IMR-90 (cell line): ENCODE data around the gene TMEM212. TPM values are rescaled to one million over a fixed set of nuclear protein-coding genes. Genes with fewer than 3 reads are reported as not detected.
A peak's percentile ranks its signal among the peaks of the same experiment; 100 is the strongest.

Experiments
- ATAC-seq: fragments of 200-7000 bp; cut with Tn5 transposase; 2 replicates; pipeline ENCODE4 v1.9.1; 2020; ENCODE audit warnings: low read depth, mild to moderate bottlenecking, moderate library complexity
- BruUV-seq: library from RNA; stranded (reverse); fragments of 400-500 nt; replicated peaks from 2 replicates; lab custom pipeline; 2021; lab: Mats Ljungman, UMichigan
- CTCF ChIA-PET: fragments of 300-600 bp; formaldehyde crosslinking; extraction: SDS; loops from one replicate; lab custom pipeline; 2021; ENCODE audit warnings: antibody characterized with exemption; lab: Yijun Ruan, JAX
- POLR2A ChIA-PET: fragments of 300-600 bp; sonication (Branson Sonifier 250); formaldehyde crosslinking; loops from one replicate; lab custom pipeline; 2022; ENCODE audit warnings: antibody characterized with exemption; ENCODE audit not compliant: unreplicated experiment; lab: Charles Lee
- DNase-seq: peaks from one replicate; pipeline ENCODE4 v3.0.0; 2013
- H2AFZ ChIP-seq: replicated peaks from 2 replicates; pipeline ENCODE3; 2013; ENCODE audit warnings: low read length, mild to moderate bottlenecking; ENCODE audit not compliant: poor library complexity
- H2AK5ac ChIP-seq: 2 replicates; pipeline ENCODE4 v1.6.1; 2013; ENCODE audit warnings: low read depth, low read length, inconsistent platforms
- H2AK9ac ChIP-seq: replicated peaks from 2 replicates; pipeline ENCODE3; 2013; ENCODE audit warnings: mild to moderate bottlenecking, low read depth, low read length, moderate library complexity; ENCODE audit not compliant: poor library complexity
- H2BK120ac ChIP-seq: 2 replicates; pipeline ENCODE4 v1.6.1; 2013; ENCODE audit warnings: low read depth, low read length, inconsistent platforms
- H2BK15ac ChIP-seq: 3 replicates; pipeline ENCODE4 v1.6.1; 2013; ENCODE audit warnings: low read depth, low read length, inconsistent platforms
- H2BK20ac ChIP-seq: 2 replicates; pipeline ENCODE4 v1.6.1; 2013; ENCODE audit warnings: low read depth, mild to moderate bottlenecking, inconsistent platforms, low read length, moderate library complexity
- H2BK5ac ChIP-seq: 2 replicates; pipeline ENCODE4 v1.6.1; 2013; ENCODE audit warnings: mild to moderate bottlenecking, low read depth, low read length, inconsistent platforms; ENCODE audit not compliant: poor library complexity, severe bottlenecking
- H3K14ac ChIP-seq: replicated peaks from 2 replicates; pipeline ENCODE4 v1.6.1; 2013; ENCODE audit warnings: low read depth, low read length, inconsistent platforms
- H3K18ac ChIP-seq: 2 replicates; pipeline ENCODE4 v1.6.1; 2013; ENCODE audit warnings: low read depth, low read length, control low read depth
- H3K23ac ChIP-seq: 2 replicates; pipeline ENCODE4 v1.6.1; 2013; ENCODE audit warnings: low read depth, low read length, inconsistent platforms
- H3K27ac ChIP-seq: 2 replicates; pipeline ENCODE4 v1.5.1; 2013; ENCODE audit warnings: mild to moderate bottlenecking, control low read depth, low read length; ENCODE audit not compliant: insufficient read depth
- H3K27me3 ChIP-seq: 2 replicates; pipeline ENCODE4 v1.6.1; 2013; ENCODE audit warnings: low read length; ENCODE audit not compliant: control insufficient read depth, insufficient read depth
- H3K36me3 ChIP-seq: 2 replicates; pipeline ENCODE4 v1.6.1; 2013; ENCODE audit warnings: low read length, mixed read lengths; ENCODE audit not compliant: control insufficient read depth, insufficient read depth
- H3K4ac ChIP-seq: 2 replicates; pipeline ENCODE4 v1.6.1; 2013; ENCODE audit warnings: low read depth, low read length, inconsistent platforms
- H3K4me1 ChIP-seq: 2 replicates; pipeline ENCODE4 v1.6.1; 2013; ENCODE audit warnings: low read length, mixed read lengths; ENCODE audit not compliant: control insufficient read depth, insufficient read depth
- H3K4me2 ChIP-seq: 2 replicates; pipeline ENCODE4 v1.6.1; 2013; ENCODE audit warnings: low read depth, mild to moderate bottlenecking, control low read depth, low read length, moderate library complexity
- H3K4me3 ChIP-seq: 2 replicates; pipeline ENCODE4 v1.5.1; 2013; ENCODE audit warnings: low read depth, mild to moderate bottlenecking, control low read depth, low read length, moderate library complexity; ENCODE audit not compliant: insufficient read depth
- H3K56ac ChIP-seq: 2 replicates; pipeline ENCODE4 v1.6.1; 2013; ENCODE audit warnings: low read length, inconsistent platforms; ENCODE audit not compliant: insufficient read depth; ENCODE audit errors: extremely low read depth
- H3K79me1 ChIP-seq, 2 experiments: 2 replicates each; pipeline ENCODE4 v1.6.1; 2013; ENCODE audit warnings: low read length in 2 of 2, inconsistent platforms in 1 of 2, low read depth in 1 of 2
- H3K9ac ChIP-seq: 2 replicates; pipeline ENCODE4 v1.6.1; 2013; ENCODE audit warnings: low read depth, low read length, control low read depth
- H3K9me1 ChIP-seq: 2 replicates; pipeline ENCODE4 v1.6.1; 2013; ENCODE audit warnings: low read length, inconsistent platforms; ENCODE audit not compliant: insufficient read depth
- H3K9me3 ChIP-seq: 2 replicates; pipeline ENCODE4 v1.6.1; 2013; ENCODE audit warnings: low read length; ENCODE audit not compliant: control insufficient read depth, insufficient read depth
- H4K20me1 ChIP-seq: 2 replicates; pipeline ENCODE4 v1.6.1; 2013; ENCODE audit warnings: low read length, inconsistent platforms; ENCODE audit not compliant: insufficient read depth
- H4K5ac ChIP-seq: 2 replicates; pipeline ENCODE4 v1.6.1; 2013; ENCODE audit warnings: mild to moderate bottlenecking, low read depth, low read length, control low read depth
- H4K8ac ChIP-seq, 2 experiments: 2 replicates each; pipeline ENCODE4 v1.6.1; 2013; ENCODE audit warnings: low read depth in 2 of 2, low read length in 2 of 2, control low read depth in 1 of 2, inconsistent platforms in 1 of 2
- H4K91ac ChIP-seq: 2 replicates; pipeline ENCODE4 v1.6.1; 2013; ENCODE audit warnings: low read depth, low read length, inconsistent platforms; ENCODE audit not compliant: insufficient read depth
- BHLHE40 ChIP-seq: fragments of 150-350 bp; IDR thresholded peaks from 2 replicates; pipeline ENCODE4 v1.6.1; 2016; ENCODE audit warnings: mild to moderate bottlenecking, low read depth, low read length
- CEBPB ChIP-seq: IDR thresholded peaks from 2 replicates; pipeline ENCODE4 v1.6.1; 2012; ENCODE audit warnings: low read depth, low read length, improper control_type of control experiment
- CHD1 ChIP-seq: IDR thresholded peaks from 2 replicates; pipeline ENCODE4 v1.6.1; 2012; ENCODE audit warnings: low read depth, low read length, improper control_type of control experiment
- MAFK ChIP-seq: IDR thresholded peaks from 2 replicates; pipeline ENCODE4 v1.6.1; 2012; ENCODE audit warnings: low read depth, low read length, improper control_type of control experiment
- MXI1 ChIP-seq: IDR thresholded peaks from 2 replicates; pipeline ENCODE4 v1.6.1; 2012; ENCODE audit warnings: low read depth, mild to moderate bottlenecking, low read length, moderate library complexity, borderline replicate concordance
- NFE2L2 ChIP-seq: fragments of 150-350 bp; IDR thresholded peaks from 2 replicates; pipeline ENCODE4 v1.6.1; 2016; ENCODE audit warnings: low read depth, mild to moderate bottlenecking, low read length
- POLR2A ChIP-seq: IDR thresholded peaks from 2 replicates; pipeline ENCODE4 v1.6.1; 2012; ENCODE audit warnings: mild to moderate bottlenecking, low read depth, low read length
- RAD21 ChIP-seq: IDR thresholded peaks from 2 replicates; pipeline ENCODE4 v1.6.1; 2012; ENCODE audit warnings: low read length, improper control_type of control experiment
- RCOR1 ChIP-seq: IDR thresholded peaks from 2 replicates; pipeline ENCODE4 v1.6.1; 2012; ENCODE audit warnings: mild to moderate bottlenecking, low read length, improper control_type of control experiment; ENCODE audit not compliant: insufficient replicate concordance
- RFX5 ChIP-seq: IDR thresholded peaks from 2 replicates; pipeline ENCODE4 v1.8.0; 2012; ENCODE audit warnings: low read depth, mild to moderate bottlenecking, low read length, moderate library complexity
- SMC3 ChIP-seq: fragments of 150-350 bp; IDR thresholded peaks from 2 replicates; pipeline ENCODE4 v1.6.1; 2016; ENCODE audit warnings: low read depth, mild to moderate bottlenecking, antibody characterized with exemption, low read length, moderate library complexity
- USF2 ChIP-seq: fragments of 150-350 bp; IDR thresholded peaks from 2 replicates; pipeline ENCODE4 v1.6.1; 2017; ENCODE audit warnings: mild to moderate bottlenecking, antibody characterized with exemption, low read length, low read depth
- WGBS, 2 experiments: methylation state at CpG; one replicate each; pipeline versions ENCODE4 v1.1.5 to v1.1.7; 2013; ENCODE audit warnings: missing lambda C conversion rate in 2 of 2; ENCODE audit not compliant: insufficient read length in 1 of 2; ENCODE audit errors: extremely low coverage in 2 of 2; 5-methylcytosine and 5-hydroxymethylcytosine counted together
- dilution Hi-C: fragments of 300-500 bp; cut with HindIII; formaldehyde crosslinking; loops from one replicate; pipeline ENCODE4 v1.14.3; 2018; ENCODE audit warnings: low sequenced_read_pairs; ENCODE audit not compliant: unreplicated experiment
- in situ Hi-C: fragments of 300-500 bp; cut with MboI; formaldehyde crosslinking; loops from 3 replicates; pipeline ENCODE4 v1.14.3; 2019; ENCODE audit warnings: low sequenced_read_pairs, inconsistent platforms, mixed read lengths
- intact Hi-C: fragments of 100-400 bp; cut with micrococcal nuclease; formaldehyde crosslinking; loops from 2 replicates; pipeline ENCODE4 v1.10.0; 2022
- polyA plus RNA-seq, 3 experiments: library from polyadenylated mRNA; depleted of rRNA; stranded (reverse); fragments of >200 nt; gene quantifications; 2 replicates each; pipeline ENCODE4 v1.2.3, GENCODE V29; 2012; ENCODE audit warnings: low replicate concordance in 1 of 3
- total RNA-seq: library from RNA; depleted of rRNA; stranded (reverse); fragments of >200 nt; gene quantifications from 2 replicates; pipeline ENCODE4 v1.2.3, GENCODE V29; 2012
- TF ChIP-seq, protein P1 (sequence below): fragments of 150-350 bp; IDR thresholded peaks from 2 replicates; pipeline ENCODE4 v1.6.1; 2016; ENCODE audit warnings: low read depth, mild to moderate bottlenecking, low read length, moderate library complexity, borderline replicate concordance

TMEM212 gene
- total and polyA plus RNA-seq, 2 of the 4 experiments (the other 2 are of a cell fraction): not detected

DNA sequence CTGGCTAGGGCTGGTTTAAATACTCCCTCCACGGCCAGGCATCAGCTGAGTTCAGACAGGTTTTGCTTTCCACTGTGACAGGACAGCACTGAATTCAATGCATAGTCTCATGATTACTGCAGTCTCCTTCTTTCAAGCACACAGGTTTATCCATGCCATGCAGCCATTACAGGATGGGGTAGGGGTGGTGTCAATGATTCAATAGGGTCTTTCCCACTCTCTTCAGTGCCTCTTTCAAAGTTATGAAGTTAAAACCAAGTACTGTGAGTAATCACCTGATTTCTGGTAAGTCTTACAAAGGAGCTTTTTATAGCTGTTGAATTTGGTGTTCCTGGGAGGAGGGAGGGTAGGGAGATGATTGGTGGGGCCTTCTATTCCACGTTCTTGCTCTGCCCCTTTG lies 47.2 kb downstream of the TMEM212 start:
- WGBS, 2 experiments: no CpG with 5 or more reads among the region's 2 CpGs
- Histone ChIP-seq H2BK20ac (no peak overlapping the region), H4K20me1 (no peaks in the 10 kb centered on the region), H2AFZ (no peak overlapping the region), H3K4me3 (no peak overlapping the region), H3K14ac (0 out of 2 replicates have a peak overlapping the region, but pooled peaks have one; percentile 15), H2BK5ac (no peak overlapping the region), H2AK9ac (no peak overlapping the region), H3K36me3 (no peaks in the 10 kb centered on the region), H3K9ac (no peak overlapping the region), H3K9me1 (no peaks in the 10 kb centered on the region), H4K91ac (no peak overlapping the region), H3K18ac (no peak overlapping the region), H4K5ac (no peak overlapping the region), H3K9me3 (no peaks in the 10 kb centered on the region), H3K56ac (no peak overlapping the region), H2BK15ac (no peak overlapping the region), H3K79me1 (no peaks in the 10 kb centered on the region), H3K23ac (no peak overlapping the region), H3K27ac (no peak overlapping the region), H4K8ac (no peak overlapping the region), H3K27me3 (0 out of 2 replicates have a peak, but pooled peaks cover 2% of the 10 kb centered on the region), H3K4me1 (no peaks in the 10 kb centered on the region), H3K4me2 (no peak overlapping the region), H2AK5ac (no peak overlapping the region), H3K4ac (no peak overlapping the region), H2BK120ac (no peak overlapping the region)
- no TSS peak for BruUV-seq
- CTCF ChIA-PET: no interaction called here
- TF ChIP-seq USF2 (no peak), NFE2L2 (no peak), MXI1 (no peak), BHLHE40 (no peak), SMC3 (no peak), POLR2A (no peak), MAFK (no peak), RCOR1 (no peak), CHD1 (no peak), RFX5 (no peak), CEBPB (no peak), RAD21 (no peak)
- TF ChIP-seq, protein P1, sequence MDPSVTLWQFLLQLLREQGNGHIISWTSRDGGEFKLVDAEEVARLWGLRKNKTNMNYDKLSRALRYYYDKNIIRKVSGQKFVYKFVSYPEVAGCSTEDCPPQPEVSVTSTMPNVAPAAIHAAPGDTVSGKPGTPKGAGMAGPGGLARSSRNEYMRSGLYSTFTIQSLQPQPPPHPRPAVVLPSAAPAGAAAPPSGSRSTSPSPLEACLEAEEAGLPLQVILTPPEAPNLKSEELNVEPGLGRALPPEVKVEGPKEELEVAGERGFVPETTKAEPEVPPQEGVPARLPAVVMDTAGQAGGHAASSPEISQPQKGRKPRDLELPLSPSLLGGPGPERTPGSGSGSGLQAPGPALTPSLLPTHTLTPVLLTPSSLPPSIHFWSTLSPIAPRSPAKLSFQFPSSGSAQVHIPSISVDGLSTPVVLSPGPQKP: no peak
- dilution Hi-C loops: no loop called here
- in situ Hi-C loops: no loop called here
- ATAC-seq (no peak), DNase-seq (no peak)
- intact Hi-C loops: no loop called here
- POLR2A ChIA-PET: no interaction called here
